Measurements from ENCODE around the gene PHAF1.

The PHAF1 gene

DNA sequence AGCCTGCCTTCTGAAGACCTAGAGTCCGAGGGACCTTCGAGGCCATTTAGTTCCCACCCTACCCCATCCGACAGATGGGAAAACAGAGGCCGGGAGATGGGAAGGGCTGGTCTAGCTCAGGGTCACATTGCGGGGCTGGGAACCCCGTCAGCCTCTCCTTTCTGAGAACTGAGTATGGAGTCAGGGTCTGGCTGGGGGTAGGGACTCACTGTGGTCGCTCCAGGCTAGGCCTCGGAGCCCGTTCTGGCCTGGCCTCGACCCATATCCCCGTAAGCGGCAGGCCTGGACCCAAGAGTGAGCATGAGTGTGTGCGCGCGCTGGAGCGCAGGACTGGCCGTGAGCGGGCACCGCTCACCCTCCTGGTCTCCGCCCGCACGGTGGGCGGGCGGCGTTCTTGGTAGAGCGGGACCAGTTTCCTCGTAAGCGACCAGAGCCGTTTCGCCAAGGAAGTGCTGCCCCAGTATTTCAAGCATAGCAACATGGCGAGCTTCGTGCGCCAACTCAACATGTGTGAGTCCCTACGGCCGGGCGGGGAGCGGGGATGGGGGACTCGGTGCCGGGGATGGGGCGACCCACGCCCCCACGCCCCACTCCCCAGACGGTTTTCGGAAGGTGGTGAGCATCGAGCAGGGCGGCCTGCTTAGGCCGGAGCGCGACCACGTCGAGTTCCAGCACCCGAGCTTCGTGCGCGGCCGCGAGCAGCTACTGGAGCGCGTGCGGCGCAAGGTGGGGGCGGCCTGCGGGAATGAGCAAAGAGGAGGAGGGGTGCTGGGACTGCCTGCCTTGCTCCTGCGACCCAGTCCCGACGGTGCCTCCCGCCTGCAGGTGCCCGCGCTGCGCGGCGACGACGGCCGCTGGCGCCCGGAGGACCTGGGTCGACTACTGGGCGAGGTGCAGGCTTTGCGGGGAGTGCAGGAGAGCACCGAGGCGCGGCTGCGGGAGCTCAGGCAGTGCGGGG, 55.7 kb downstream of the PHAF1 start:
- DNase-seq = no peak

- no peak for DNase-seq
Measured at GRCh38 chr16:67166110-67166547, 56.4 kb downstream of the PHAF1 start.

DNA sequence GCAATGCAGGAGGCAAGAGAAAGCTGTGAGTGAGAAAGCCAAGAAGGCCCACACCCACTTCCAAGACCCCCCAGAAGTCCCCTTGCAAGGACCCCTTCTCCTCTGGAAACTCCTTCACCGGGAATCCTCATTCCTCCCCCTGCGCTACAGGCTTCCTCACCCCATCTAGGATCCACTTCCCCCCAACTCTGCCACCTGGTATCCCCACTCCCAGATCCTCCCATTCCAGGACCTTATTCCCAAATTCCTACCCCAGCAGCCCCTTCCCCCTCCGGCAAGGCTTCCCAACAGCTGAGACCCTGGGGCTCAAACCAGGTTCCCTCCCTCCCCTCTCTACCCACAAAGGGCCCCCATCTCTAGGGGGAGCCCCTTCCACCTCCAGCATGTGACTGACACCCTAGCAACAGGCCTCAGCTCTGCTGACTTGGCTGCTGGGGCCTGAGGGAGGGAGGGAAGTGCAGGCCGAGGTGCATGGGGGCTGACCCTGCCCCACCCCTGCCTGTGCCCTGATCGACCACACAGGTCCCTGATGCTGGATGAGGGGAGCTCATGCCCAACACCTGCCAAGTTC, 56.9 kb downstream of the PHAF1 start:
- no peak for DNase-seq

DNA sequence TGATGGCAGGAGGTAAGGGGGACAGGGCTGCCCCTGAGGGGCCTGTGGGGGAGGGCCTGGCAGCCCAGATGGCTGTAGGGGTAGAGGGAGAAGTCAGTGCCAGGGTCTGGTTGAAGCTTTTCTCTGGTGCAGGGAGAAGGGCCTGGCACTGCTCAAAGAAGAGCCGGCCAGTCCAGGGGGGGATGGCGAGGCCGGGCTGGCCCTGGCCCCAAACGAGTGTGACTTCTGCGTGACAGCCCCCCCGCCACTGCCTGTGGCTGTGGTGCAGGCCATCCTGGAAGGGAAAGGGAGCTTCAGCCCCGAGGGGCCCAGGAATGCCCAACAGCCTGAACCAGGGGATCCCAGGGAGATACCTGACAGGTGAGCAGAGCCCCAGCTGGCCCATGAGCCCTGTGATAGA, 57.8 kb downstream of the PHAF1 start:
- no peak for DNase-seq

- no peak for DNase-seq
Measured at GRCh38 chr16:67169011-67169451, 59.3 kb downstream of the PHAF1 start.

DNA sequence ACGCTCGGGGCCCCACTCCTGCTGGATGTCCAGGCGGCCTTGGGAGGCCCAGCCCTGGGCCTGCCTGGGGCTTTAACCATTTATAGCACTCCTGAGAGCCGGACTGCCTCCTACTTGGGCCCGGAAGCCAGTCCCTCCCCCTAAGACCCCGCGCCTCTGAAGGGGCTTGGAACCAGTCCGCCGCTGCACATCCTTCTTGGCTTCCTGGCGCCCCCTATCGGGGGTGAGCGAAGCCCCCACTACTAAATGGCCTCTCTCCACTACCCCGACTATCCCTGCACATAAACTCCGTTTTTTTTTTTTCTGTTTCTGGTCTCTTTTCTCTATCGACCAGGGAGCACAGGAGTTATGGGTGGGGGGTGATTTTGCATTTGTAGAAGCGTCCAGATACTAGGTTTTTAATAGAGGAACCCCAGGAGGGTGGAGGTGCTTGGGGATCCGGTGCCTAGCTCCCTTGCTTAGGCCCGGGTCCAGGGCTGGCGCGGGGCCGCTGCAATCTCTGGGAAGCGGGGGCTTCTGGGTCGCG, 60.0 kb downstream of the PHAF1 start:
- no peak for DNase-seq

- DNase-seq = no peak
Measured at GRCh38 chr16:67170168-67170948, 60.6 kb downstream of the PHAF1 start, which contains the start of gene NOL3. Gene NOL3, plus strand, starts transcription at chr16:67170538.

GRCh38 chr16:67170949-67171649, 61.4 kb downstream of the PHAF1 start:
- DNase-seq = no peak

GRCh38 chr16:67173323-67173722, 63.6 kb downstream of the PHAF1 start:
- DNase-seq = no peak

GRCh38 chr16:67173808-67174705, 64.3 kb downstream of the PHAF1 start:
- peak; percentile 46 for DNase-seq

DNA sequence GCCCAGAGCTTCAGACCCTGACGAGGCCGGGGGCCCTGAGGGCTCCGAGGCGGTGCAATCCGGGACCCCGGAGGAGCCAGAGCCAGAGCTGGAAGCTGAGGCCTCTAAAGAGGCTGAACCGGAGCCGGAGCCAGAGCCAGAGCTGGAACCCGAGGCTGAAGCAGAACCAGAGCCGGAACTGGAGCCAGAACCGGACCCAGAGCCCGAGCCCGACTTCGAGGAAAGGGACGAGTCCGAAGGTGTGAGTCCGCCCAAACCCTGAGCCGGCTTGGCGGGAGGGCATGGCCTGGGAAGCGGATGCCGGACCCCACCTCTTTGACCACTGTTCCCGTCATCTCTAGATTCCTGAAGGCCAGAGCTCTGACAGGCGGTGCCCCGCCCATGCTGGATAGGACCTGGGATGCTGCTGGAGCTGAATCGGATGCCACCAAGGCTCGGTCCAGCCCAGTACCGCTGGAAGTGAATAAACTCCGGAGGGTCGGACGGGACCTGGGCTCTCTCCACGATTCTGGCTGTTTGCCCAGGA, 65.0 kb downstream of the PHAF1 start:
- no peak for DNase-seq

DNA sequence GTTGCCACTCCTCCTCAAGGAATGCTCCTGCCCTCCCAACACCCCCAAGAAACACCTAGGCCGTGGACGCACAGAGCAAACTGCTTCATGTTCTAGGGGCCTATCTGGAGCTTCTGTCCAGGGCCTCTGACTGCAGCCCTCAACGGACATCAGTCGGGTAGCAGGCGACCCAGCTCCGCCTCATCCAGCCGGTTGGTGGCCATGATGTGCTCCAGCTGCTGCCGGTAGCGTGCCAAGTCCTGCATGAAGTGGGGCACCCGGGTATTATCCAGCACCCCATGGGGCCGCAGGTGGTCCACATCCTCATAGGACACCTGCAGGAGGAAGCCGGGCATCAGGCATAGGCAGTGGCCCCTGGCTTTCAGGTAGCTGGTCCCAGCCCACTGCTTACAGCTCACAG, 66.9 kb downstream of the PHAF1 start:
- DNase-seq = no peak

- no peak for DNase-seq
Measured at GRCh38 chr16:67177743-67178699, 68.3 kb downstream of the PHAF1 start.

DNA sequence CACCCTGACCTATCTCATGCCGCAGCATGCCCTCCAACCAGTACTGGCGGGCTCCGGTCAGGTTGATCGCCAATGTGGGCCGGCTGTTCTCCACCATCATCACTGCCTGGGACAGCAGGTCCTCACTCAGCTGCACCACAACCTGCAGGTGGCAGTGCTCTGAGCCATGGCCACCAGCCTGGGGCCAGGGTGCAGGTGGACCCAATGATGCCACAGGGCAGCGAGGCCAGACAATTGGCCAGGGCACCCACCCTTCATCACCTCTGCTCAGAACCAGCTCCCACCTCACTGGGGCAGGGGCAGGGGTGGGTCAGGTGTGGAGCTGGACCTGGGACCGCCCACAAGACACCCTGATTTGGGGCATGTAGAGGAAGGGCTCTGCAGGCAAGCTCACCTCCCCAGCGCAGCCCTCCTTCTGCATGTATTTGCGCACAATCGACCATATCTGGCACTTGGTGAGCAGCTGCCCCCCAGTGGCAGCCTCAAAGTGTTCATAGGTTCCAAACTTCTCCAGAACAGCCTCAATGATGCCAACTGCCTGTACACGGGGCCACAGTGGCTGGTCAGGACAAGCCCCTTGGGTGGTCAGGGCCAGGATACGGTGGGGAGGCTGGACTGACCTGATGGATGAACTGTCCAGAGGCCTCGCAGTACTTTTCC, 69.8 kb downstream of the PHAF1 start:
- no peak for DNase-seq

DNA sequence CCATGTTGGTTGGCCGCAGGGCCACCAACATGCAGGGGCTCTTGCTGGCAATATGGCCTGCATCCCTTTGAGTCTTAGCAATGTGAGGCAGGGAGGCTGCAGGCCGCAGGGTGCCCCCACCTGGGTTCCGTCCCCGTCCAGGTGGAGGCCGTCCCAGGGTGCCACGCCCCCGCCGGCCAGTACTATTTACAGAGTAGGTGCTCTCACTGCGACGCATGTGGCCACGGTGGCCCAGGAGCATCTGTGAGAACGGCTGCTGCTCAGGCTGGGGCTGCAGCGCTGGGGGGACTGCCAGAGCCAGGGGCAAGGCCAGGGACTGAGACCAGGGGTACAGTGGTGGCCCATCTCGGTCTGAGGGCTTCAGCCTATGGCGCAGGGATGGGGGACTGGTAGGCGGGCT, 70.4 kb downstream of the PHAF1 start:
- DNase-seq = no peak

GRCh38 chr16:67181346-67181745, 71.6 kb downstream of the PHAF1 start:
- no peak for DNase-seq

DNA sequence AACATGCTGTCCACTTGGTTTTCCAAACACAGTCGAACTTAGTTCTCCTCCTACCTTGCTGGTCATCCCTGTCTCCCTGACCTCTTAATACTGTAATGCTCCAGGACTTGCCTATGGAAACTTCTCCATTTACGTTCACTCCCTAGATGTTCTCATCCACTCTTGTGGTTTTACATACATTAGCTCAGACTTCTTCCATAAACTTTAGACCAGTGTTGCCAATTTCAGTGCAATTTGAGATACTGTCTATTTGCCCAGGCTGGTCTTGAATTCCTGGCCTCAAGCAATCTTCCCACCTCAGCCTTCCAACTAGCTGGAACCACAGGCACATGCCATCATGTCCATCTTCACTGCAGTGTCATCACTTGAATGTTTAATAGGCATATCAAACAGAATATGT, 72.5 kb downstream of the PHAF1 start:
- DNase-seq = no peak

DNA sequence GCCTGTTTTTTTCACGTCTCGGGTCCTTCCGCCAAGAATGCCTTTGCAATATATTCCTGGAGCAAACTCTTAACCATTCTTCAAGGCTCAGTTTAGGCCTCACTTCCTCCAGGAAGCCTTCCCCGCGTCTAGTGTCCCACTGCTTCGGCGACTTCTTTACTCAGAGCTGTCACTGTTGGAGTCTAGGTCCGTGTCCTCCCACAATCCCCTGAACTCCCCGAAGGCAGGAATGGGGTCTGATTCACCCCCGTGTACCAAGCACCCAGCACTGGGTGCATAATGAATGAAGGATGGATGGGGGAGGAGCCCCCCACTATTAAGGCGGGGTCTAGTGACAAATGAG, 73.5 kb downstream of the PHAF1 start:
- DNase-seq = no peak

GRCh38 chr16:67183627-67184452, 74.1 kb downstream of the PHAF1 start, which contains the start of gene MATCAP1:
Gene MATCAP1, minus strand, starts transcription at chr16:67183963. Its CDS starts 3,353 bp downstream, at chr16:67180610.
- DNase-seq = peak; percentile 85
